HEK293 (cell line): ENCODE data around the gene DBF4B.

Experiments
- CTCF ChIP-seq: fragments of 450-650 bp; formaldehyde crosslinking; IDR thresholded peaks from 2 replicates; pipeline ENCODE4 v1.5.1; 2016; ENCODE audit warnings: missing biosample characterization, missing genetic modification characterization
- YY1 ChIP-seq: fragments of 450-650 bp; formaldehyde crosslinking; IDR thresholded peaks from 2 replicates; pipeline ENCODE4 v1.5.1; 2018; ENCODE audit warnings: missing biosample characterization, missing genetic modification characterization
- ZBTB8A ChIP-seq: fragments of 450-650 bp; formaldehyde crosslinking; IDR thresholded peaks from 2 replicates; pipeline ENCODE4 v1.5.1; 2016; ENCODE audit warnings: missing biosample characterization, missing genetic modification characterization
- ZNF174 ChIP-seq: fragments of 450-650 bp; formaldehyde crosslinking; IDR thresholded peaks from 2 replicates; pipeline ENCODE4 v1.5.0; 2017; ENCODE audit warnings: missing biosample characterization, mild to moderate bottlenecking, missing genetic modification characterization
- ZNF24 ChIP-seq: fragments of 450-650 bp; formaldehyde crosslinking; IDR thresholded peaks from 2 replicates; pipeline ENCODE4 v1.5.1; 2016; ENCODE audit warnings: missing biosample characterization, missing genetic modification characterization
- ZNF416 ChIP-seq: fragments of 450-650 bp; formaldehyde crosslinking; IDR thresholded peaks from 2 replicates; pipeline ENCODE4 v1.5.1; 2016; ENCODE audit warnings: missing biosample characterization, missing genetic modification characterization
- ZNF423 ChIP-seq: fragments of 450-650 bp; formaldehyde crosslinking; IDR thresholded peaks from 2 replicates; pipeline ENCODE4 v1.5.1; 2016; ENCODE audit warnings: missing biosample characterization, missing genetic modification characterization
- TF ChIP-seq, protein P1 (sequence below): fragments of 450-650 bp; formaldehyde crosslinking; IDR thresholded peaks from 2 replicates; pipeline ENCODE4 v1.5.1; 2016; ENCODE audit warnings: missing biosample characterization, missing genetic modification characterization

DNA sequence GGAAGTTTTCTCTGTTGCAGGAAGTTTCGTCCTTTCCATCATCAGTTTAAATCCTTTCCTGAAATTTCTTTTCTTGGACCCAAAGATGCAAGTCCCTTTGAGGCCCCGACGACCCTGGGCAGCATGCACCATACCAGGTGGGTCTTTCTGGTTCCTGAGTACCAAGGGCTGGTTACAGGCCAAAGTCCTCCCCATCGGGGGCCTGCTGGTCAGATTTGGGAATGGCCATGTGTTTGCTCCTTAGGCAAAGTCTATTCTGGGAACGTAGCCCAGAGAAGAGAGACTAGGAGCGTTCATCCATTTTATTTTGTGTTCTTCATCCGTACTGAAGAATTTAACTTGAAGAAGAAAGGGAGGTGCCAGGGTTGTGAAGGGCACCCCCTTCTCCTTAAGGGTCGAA is 32.9 kb downstream of the DBF4B start:
- TF ChIP-seq CTCF (tag by site-specific recombination), result no peak
- TF ChIP-seq YY1, result no peak
- TF ChIP-seq, protein P1, sequence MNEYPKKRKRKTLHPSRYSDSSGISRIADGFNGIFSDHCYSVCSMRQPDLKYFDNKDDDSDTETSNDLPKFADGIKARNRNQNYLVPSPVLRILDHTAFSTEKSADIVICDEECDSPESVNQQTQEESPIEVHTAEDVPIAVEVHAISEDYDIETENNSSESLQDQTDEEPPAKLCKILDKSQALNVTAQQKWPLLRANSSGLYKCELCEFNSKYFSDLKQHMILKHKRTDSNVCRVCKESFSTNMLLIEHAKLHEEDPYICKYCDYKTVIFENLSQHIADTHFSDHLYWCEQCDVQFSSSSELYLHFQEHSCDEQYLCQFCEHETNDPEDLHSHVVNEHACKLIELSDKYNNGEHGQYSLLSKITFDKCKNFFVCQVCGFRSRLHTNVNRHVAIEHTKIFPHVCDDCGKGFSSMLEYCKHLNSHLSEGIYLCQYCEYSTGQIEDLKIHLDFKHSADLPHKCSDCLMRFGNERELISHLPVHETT, result no peak
- no peak for TF ChIP-seq ZNF24 (tag by site-specific recombination)
- no peak for TF ChIP-seq ZBTB8A (tag by site-specific recombination)
- TF ChIP-seq ZNF174, result no peak
- no peak for TF ChIP-seq ZNF416
- no peak for TF ChIP-seq ZNF423 (tag by site-specific recombination)
